Measurements from ENCODE around the gene RXRB.

The RXRB gene

DNA sequence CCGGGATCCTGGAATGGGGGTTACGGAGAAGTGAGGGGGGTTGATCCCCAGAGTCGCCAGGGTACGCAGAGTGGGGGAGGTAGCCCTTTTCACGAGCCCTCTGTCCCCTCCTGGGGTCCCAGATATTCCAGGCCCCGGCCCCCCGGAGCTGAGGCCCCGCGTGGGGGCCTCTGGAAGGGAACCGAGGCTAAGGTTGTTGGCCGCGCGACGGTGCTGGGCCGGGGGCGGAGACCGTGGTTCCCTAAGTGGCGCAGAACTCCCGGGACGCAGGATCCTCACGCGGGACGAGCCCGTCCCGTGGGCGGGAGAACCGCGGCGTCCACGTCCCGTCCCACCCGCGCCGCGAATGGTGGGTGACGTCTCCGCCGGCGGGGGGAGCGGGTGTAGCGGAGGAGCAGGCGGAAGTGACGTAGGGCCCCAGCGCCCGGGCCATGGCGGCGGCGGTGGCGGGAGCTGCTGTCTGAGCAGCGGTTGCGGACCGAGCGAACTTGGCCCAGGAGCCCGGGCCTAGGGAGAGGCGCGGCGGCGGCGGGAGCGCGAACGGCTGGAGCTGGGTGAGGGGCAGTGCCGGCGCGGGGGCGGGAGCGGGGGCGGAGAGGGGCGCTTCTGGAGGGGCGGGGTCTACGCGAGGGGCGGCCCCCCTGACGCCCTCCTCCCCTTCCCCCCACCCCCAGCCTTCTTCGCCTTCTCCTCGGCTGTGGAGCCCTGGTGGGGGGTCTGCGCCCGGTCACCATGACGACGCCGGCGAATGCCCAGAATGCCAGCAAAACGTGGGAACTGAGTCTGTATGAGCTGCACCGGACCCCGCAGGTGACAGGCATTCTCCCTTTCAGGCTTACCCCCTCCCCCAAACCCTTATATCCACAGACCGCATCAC is 7.9 kb upstream of the RXRB start, which contains the start of gene RING1 (continued):
- no peak for TF ChIP-seq SETDB1 (IDR thresholded peaks at IDR 0.05; ENCODE audit: insufficient read length, low read length)
- TF ChIP-seq PRDM10 (tag by site-specific recombination; IDR thresholded peaks at IDR 0.05), result 0 out of 2 replicates have a peak, but pooled peaks have one; percentile 9
- no peak for TF ChIP-seq BCL6B (tag by site-specific recombination; IDR thresholded peaks at IDR 0.05)
- TF ChIP-seq ZNF311 (tag by site-specific recombination; IDR thresholded peaks at IDR 0.05; ENCODE audit: borderline replicate concordance), result no peak
- TF ChIP-seq, protein P1, sequence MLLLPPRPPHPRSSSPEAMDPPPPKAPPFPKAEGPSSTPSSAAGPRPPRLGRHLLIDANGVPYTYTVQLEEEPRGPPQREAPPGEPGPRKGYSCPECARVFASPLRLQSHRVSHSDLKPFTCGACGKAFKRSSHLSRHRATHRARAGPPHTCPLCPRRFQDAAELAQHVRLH (tag by site-specific recombination; IDR thresholded peaks at IDR 0.05), result peak; percentile 51
- TF ChIP-seq SP2 (tag by site-specific recombination; IDR thresholded peaks at IDR 0.05), result peak; percentile 82
- TF ChIP-seq, protein P2, sequence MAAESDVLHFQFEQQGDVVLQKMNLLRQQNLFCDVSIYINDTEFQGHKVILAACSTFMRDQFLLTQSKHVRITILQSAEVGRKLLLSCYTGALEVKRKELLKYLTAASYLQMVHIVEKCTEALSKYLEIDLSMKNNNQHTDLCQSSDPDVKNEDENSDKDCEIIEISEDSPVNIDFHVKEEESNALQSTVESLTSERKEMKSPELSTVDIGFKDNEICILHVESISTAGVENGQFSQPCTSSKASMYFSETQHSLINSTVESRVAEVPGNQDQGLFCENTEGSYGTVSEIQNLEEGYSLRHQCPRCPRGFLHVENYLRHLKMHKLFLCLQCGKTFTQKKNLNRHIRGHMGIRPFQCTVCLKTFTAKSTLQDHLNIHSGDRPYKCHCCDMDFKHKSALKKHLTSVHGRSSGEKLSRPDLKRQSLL (tag by site-specific recombination; IDR thresholded peaks at IDR 0.05), result no peak
- TF ChIP-seq ZNF423 (tag by site-specific recombination; IDR thresholded peaks at IDR 0.05), result peak; percentile 71
- peak; percentile 61 for TF ChIP-seq ZNF341 (tag by site-specific recombination; IDR thresholded peaks at IDR 0.05; ENCODE audit: low read depth)
- TF ChIP-seq, protein P3, sequence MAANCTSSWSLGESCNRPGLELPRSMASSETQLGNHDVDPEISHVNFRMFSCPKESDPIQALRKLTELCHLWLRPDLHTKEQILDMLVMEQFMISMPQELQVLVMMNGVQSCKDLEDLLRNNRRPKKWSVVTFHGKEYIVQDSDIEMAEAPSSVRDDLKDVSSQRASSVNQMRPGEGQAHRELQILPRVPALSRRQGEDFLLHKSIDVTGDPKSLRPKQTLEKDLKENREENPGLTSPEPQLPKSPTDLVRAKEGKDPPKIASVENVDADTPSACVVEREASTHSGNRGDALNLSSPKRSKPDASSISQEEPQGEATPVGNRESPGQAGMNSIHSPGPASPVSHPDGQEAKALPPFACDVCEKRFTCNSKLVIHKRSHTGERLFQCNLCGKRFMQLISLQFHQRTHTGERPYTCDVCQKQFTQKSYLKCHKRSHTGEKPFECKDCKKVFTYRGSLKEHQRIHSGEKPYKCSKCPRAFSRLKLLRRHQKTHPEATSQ (tag by site-specific recombination; IDR thresholded peaks at IDR 0.05), result peak; percentile 92
- TF ChIP-seq ZNF549 (tag by site-specific recombination; IDR thresholded peaks at IDR 0.05), result no peak
- TF ChIP-seq ZBTB1 (tag by site-specific recombination; IDR thresholded peaks at IDR 0.05), result no peak
- no peak for TF ChIP-seq SCRT1 (tag by site-specific recombination; IDR thresholded peaks at IDR 0.05; ENCODE audit: borderline replicate concordance)
- TF ChIP-seq, protein P4, sequence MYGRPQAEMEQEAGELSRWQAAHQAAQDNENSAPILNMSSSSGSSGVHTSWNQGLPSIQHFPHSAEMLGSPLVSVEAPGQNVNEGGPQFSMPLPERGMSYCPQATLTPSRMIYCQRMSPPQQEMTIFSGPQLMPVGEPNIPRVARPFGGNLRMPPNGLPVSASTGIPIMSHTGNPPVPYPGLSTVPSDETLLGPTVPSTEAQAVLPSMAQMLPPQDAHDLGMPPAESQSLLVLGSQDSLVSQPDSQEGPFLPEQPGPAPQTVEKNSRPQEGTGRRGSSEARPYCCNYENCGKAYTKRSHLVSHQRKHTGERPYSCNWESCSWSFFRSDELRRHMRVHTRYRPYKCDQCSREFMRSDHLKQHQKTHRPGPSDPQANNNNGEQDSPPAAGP (tag by site-specific recombination; IDR thresholded peaks at IDR 0.05), result no peak; the same call in 1 of the 2 replicates
- no peak for TF ChIP-seq ZNF133 (tag by site-specific recombination; IDR thresholded peaks at IDR 0.05)
- TF ChIP-seq MZF1 (tag by site-specific recombination; IDR thresholded peaks at IDR 0.05; ENCODE audit: borderline replicate concordance), result 0 out of 2 replicates have a peak, but pooled peaks have one; percentile 20
- TF ChIP-seq GLIS1 (tag by site-specific recombination; IDR thresholded peaks at IDR 0.05), result peak; percentile 80
- peak; percentile 49; the same call in 1 of the 2 replicates for TF ChIP-seq ZNF324 (tag by site-specific recombination; IDR thresholded peaks at IDR 0.05)
- TF ChIP-seq, protein P5, sequence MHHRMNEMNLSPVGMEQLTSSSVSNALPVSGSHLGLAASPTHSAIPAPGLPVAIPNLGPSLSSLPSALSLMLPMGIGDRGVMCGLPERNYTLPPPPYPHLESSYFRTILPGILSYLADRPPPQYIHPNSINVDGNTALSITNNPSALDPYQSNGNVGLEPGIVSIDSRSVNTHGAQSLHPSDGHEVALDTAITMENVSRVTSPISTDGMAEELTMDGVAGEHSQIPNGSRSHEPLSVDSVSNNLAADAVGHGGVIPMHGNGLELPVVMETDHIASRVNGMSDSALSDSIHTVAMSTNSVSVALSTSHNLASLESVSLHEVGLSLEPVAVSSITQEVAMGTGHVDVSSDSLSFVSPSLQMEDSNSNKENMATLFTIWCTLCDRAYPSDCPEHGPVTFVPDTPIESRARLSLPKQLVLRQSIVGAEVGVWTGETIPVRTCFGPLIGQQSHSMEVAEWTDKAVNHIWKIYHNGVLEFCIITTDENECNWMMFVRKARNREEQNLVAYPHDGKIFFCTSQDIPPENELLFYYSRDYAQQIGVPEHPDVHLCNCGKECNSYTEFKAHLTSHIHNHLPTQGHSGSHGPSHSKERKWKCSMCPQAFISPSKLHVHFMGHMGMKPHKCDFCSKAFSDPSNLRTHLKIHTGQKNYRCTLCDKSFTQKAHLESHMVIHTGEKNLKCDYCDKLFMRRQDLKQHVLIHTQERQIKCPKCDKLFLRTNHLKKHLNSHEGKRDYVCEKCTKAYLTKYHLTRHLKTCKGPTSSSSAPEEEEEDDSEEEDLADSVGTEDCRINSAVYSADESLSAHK (tag by site-specific recombination; IDR thresholded peaks at IDR 0.05), result peak; percentile 49; the same call in 1 of the 2 replicates
- TF ChIP-seq ZNF366 (tag by site-specific recombination; conservative IDR thresholded peaks at IDR 0.05), result no peak; the same call in 1 of the 2 replicates
- TF ChIP-seq KLF8 (tag by site-specific recombination; IDR thresholded peaks at IDR 0.05), result peak; percentile 67; the same call in 1 of the 2 replicates
- peak; percentile 79 for TF ChIP-seq ZBTB10 (tag by site-specific recombination; IDR thresholded peaks at IDR 0.05)
- TF ChIP-seq ZNF184 (tag by site-specific recombination; IDR thresholded peaks at IDR 0.05), result 0 out of 2 replicates have a peak, but pooled peaks have one; percentile 48
- peak; percentile 76; the same call in 1 of the 2 replicates for TF ChIP-seq GLI4 (tag by site-specific recombination; IDR thresholded peaks at IDR 0.05)
